A549 (cell line): ENCODE measurements around the gene ARSK. TPM values are rescaled to one million over a fixed set of nuclear protein-coding genes. Genes with fewer than 3 reads are reported as not detected.

Experiments used
- ATAC-seq, 2 experiments: fragments of 200-7000 bp in 1 of 2; fragments of >200 bp in 1 of 2; cut with Nextera tagmentation in 1 of 2; cut with Tn5 transposase in 1 of 2; 3 replicates each; pipeline versions ENCODE4 v1.8.0 to v1.9.1; 2018 to 2020; ENCODE audit warnings: mild to moderate bottlenecking in 1 of 2, moderate library complexity in 1 of 2
- CTCF ChIA-PET: fragments of 300-600 bp; sonication (Branson Sonifier 250); formaldehyde crosslinking; extraction: SDS; loops from one replicate; lab custom pipeline; 2021; ENCODE audit warnings: antibody characterized with exemption, inconsistent platforms; lab: Yijun Ruan, JAX
- POLR2A ChIA-PET: fragments of 350-600 bp; formaldehyde crosslinking; extraction: SDS; loops from one replicate; lab custom pipeline; 2021; ENCODE audit warnings: antibody characterized with exemption, inconsistent platforms; lab: Yijun Ruan, JAX
- DNase-seq, 2 experiments: peaks; one replicate each; pipeline versions ENCODE4 v3.0.0 to v3.0.0-alpha.2; 2011 to 2016; ENCODE audit warnings: low read depth in 1 of 2, low spot score in 1 of 2
- FAIRE-seq: peaks from 2 replicates; lab custom pipeline; 2011; peaks lifted over from hg19 to GRCh38; lab: Jason Lieb, UNC
- H3K27ac ChIP-seq, 2 experiments: fragments of >200 bp; sonication (Bioruptor Twin); formaldehyde crosslinking; 3 replicates each; pipeline ENCODE4 v1.5.1; 2016 to 2017
- H3K4me1 ChIP-seq: fragments of >200 bp; sonication (Bioruptor Twin); formaldehyde crosslinking; 3 replicates; pipeline ENCODE4 v1.6.1; 2016
- H3K4me2 ChIP-seq: fragments of >200 bp; sonication (Bioruptor Twin); formaldehyde crosslinking; 3 replicates; pipeline ENCODE4 v1.6.1; 2016
- H3K4me3 ChIP-seq: fragments of >200 bp; sonication (Bioruptor Twin); formaldehyde crosslinking; 3 replicates; pipeline ENCODE4 v1.5.1; 2016
- H3K9me3 ChIP-seq: fragments of >200 bp; sonication (Bioruptor Twin); formaldehyde crosslinking; 3 replicates; pipeline ENCODE4 v1.6.1; 2016
- ATOH8 ChIP-seq: fragments of 250-450 bp; sonication (Bioruptor Pico); IDR thresholded peaks from 2 replicates; pipeline ENCODE4 v1.5.0; 2020; ENCODE audit warnings: low read depth, mild to moderate bottlenecking, moderate library complexity
- BCL3 ChIP-seq: fragments of >200 bp; sonication (Bioruptor Twin); formaldehyde crosslinking; IDR thresholded peaks from 3 replicates; pipeline ENCODE4 v1.6.1; 2016
- CBX8 ChIP-seq: fragments of 200-600 bp; sonication (generic); IDR thresholded peaks from 2 replicates; pipeline ENCODE4 v1.6.1; 2016
- CHD2 ChIP-seq: fragments of 150-350 bp; IDR thresholded peaks from 2 replicates; pipeline ENCODE4 v1.6.1; 2014; ENCODE audit warnings: low read length; ENCODE audit not compliant: partially characterized antibody
- CHD4 ChIP-seq: fragments of 200-600 bp; sonication (generic); IDR thresholded peaks from 2 replicates; pipeline ENCODE4 v1.6.1; 2016; ENCODE audit warnings: antibody characterized with exemption, mild to moderate bottlenecking, borderline replicate concordance
- EP300 ChIP-seq, 2 experiments: fragments of >200 bp; sonication (Bioruptor Twin); formaldehyde crosslinking; IDR thresholded peaks; 2 replicates in 1 of 2; 3 replicates in 1 of 2; pipeline ENCODE4 v1.6.1; 2016 to 2017
- GATA3 ChIP-seq: IDR thresholded peaks from 2 replicates; pipeline ENCODE4 v1.6.1; 2012; ENCODE audit warnings: borderline replicate concordance
- HDAC2 ChIP-seq: fragments of 200-600 bp; sonication (generic); IDR thresholded peaks from 2 replicates; pipeline ENCODE4 v1.6.1; 2016
- HES2 ChIP-seq: fragments of >200 bp; sonication (Bioruptor Twin); formaldehyde crosslinking; IDR thresholded peaks from 2 replicates; pipeline ENCODE4 v1.6.1; 2016
- HMGXB4 ChIP-seq: fragments of 250-450 bp; sonication (Bioruptor Pico); IDR thresholded peaks from 2 replicates; pipeline ENCODE4 v1.5.0; 2021; ENCODE audit warnings: mild to moderate bottlenecking, moderate library complexity, borderline replicate concordance
- JUNB ChIP-seq: fragments of >200 bp; sonication (Bioruptor Twin); formaldehyde crosslinking; IDR thresholded peaks from 2 replicates; pipeline ENCODE4 v1.6.1; 2016
- KDM5A ChIP-seq: fragments of 200-600 bp; sonication (generic); IDR thresholded peaks from 2 replicates; pipeline ENCODE4 v1.6.1; 2016; ENCODE audit warnings: antibody characterized with exemption, mild to moderate bottlenecking
- MAFK ChIP-seq: fragments of 450-650 bp; IDR thresholded peaks from 2 replicates; pipeline ENCODE4 v1.6.1; 2014; ENCODE audit not compliant: partially characterized antibody
- MAX ChIP-seq: IDR thresholded peaks from 2 replicates; pipeline ENCODE4 v1.6.1; 2012
- MAZ ChIP-seq: fragments of 150-350 bp; IDR thresholded peaks from 2 replicates; pipeline ENCODE4 v1.6.1; 2014; ENCODE audit warnings: antibody characterized with exemption, low read depth, low read length, borderline replicate concordance
- NFE2L2 ChIP-seq: fragments of 150-350 bp; conservative IDR thresholded peaks from 2 replicates; pipeline ENCODE4 v1.6.1; 2014; ENCODE audit warnings: low read length
- NPAS2 ChIP-seq: fragments of 250-450 bp; sonication (Bioruptor Pico); IDR thresholded peaks from 2 replicates; pipeline ENCODE4 v1.8.0; 2022; ENCODE audit warnings: mild to moderate bottlenecking, moderate library complexity, borderline replicate concordance
- PBX3 ChIP-seq: IDR thresholded peaks from 2 replicates; pipeline ENCODE4 v1.6.1; 2012
- RCOR1 ChIP-seq: fragments of 150-350 bp; IDR thresholded peaks from 2 replicates; pipeline ENCODE4 v1.6.1; 2014; ENCODE audit warnings: antibody characterized with exemption, low read length, low read depth
- REST ChIP-seq: fragments of 200-600 bp; sonication (generic); IDR thresholded peaks from 2 replicates; pipeline ENCODE4 v1.6.1; 2016; ENCODE audit warnings: antibody characterized with exemption, mild to moderate bottlenecking, moderate library complexity
- RNF2 ChIP-seq: fragments of 200-600 bp; sonication (generic); IDR thresholded peaks from 2 replicates; pipeline ENCODE4 v1.6.1; 2016; ENCODE audit warnings: low read depth, mild to moderate bottlenecking, antibody characterized with exemption, moderate library complexity, borderline replicate concordance
- SMC3 ChIP-seq: fragments of >200 bp; sonication (Bioruptor Twin); formaldehyde crosslinking; IDR thresholded peaks from 3 replicates; pipeline ENCODE4 v1.6.1; 2018; ENCODE audit warnings: inconsistent platforms
- TFCP2L1 ChIP-seq: fragments of 250-450 bp; sonication (Bioruptor Pico); IDR thresholded peaks from 2 replicates; pipeline ENCODE4 v1.5.0; 2021; ENCODE audit warnings: mild to moderate bottlenecking
- ZFP36 ChIP-seq: fragments of 450-650 bp; IDR thresholded peaks from 2 replicates; pipeline ENCODE4 v1.6.1; 2014; ENCODE audit warnings: borderline replicate concordance; ENCODE audit not compliant: partially characterized antibody
- WGBS: methylation state at CpG from one replicate; pipeline ENCODE4 v1.1.6; 2017; ENCODE audit errors: missing lambda C conversion rate; 5-methylcytosine and 5-hydroxymethylcytosine counted together
- polyA plus RNA-seq, 4 experiments: library from polyadenylated mRNA; depleted of rRNA in 3 of 4; stranded (reverse); fragments of >200 nt; fragmentation: RNase III in 1 of 4; extraction: RNeasy Plus Mini Kit Qiagen cat#74134 plus additional on column Dnase treatment in 1 of 4; gene quantifications; 2 replicates in 3 of 4; 3 replicates in 1 of 4; pipeline ENCODE4 v1.2.3, GENCODE V29; 2011 to 2017

The ARSK gene
- polyA plus RNA-seq, 2 of the 4 experiments (the other 2 are of a cell fraction): 7.0 to 14.0 TPM

GRCh38 chr5:95563367-95563766 is 8.5 kb downstream of the ARSK start:
- FAIRE-seq (no peak), ATAC-seq (no peak), DNase-seq (no peak)
- 77% methylated on average over 5 of the region's 5 CpGs for WGBS
- H3K4me1 ChIP-seq: no peaks in the 10 kb centered on the region
- CTCF ChIA-PET: interaction anchor here (0.7 kb wide), 1 partner anchor 26 kb away, joined by 3 read pairs; no protein-coding TSS in a partner anchor
- no peak for TF ChIP-seq MAZ
- TF ChIP-seq SMC3: no peak
- no peak for TF ChIP-seq HDAC2
- TF ChIP-seq TFCP2L1 (CRISPR knock-in tag): no peak
- POLR2A ChIA-PET: no interaction called here
- H3K4me2 ChIP-seq: no peak overlapping the region
- H3K4me3 ChIP-seq: no peak overlapping the region
- H3K9me3 ChIP-seq: no peaks in the 10 kb centered on the region
- H3K27ac ChIP-seq: no peak overlapping the region

GRCh38 chr5:95564450-95564849 is 9.5 kb downstream of the ARSK start:
- TF ChIP-seq MAZ: no peak
- TF ChIP-seq MAX: no peak
- no peak for TF ChIP-seq ZFP36
- TF ChIP-seq HDAC2: no peak
- DNase-seq (no peak), ATAC-seq (no peak), FAIRE-seq (no peak)
- CTCF ChIA-PET: interaction anchor here (0.6 kb wide), 1 partner anchor 10 kb away, joined by 4 read pairs; no protein-coding TSS in a partner anchor
- no peaks in the 10 kb centered on the region for H3K9me3 ChIP-seq
- 74% methylated on average over 4 of the region's 4 CpGs for WGBS
- no peak overlapping the region for H3K4me2 ChIP-seq
- POLR2A ChIA-PET: interaction anchor here (1.7 kb wide), 1 partner anchor 10 kb away, joined by 7 read pairs; the partner anchor contains the start of genes ARSK and SKIC3
- H3K4me3 ChIP-seq: no peak overlapping the region
- no peak overlapping the region for H3K27ac ChIP-seq
- H3K4me1 ChIP-seq: no peaks in the 10 kb centered on the region

GRCh38 chr5:95565280-95565920 is 10.5 kb downstream of the ARSK start:
- no peak for DNase-seq
- Histone ChIP-seq H3K4me2 (no peak overlapping the region), H3K4me1 (no peaks in the 10 kb centered on the region), H3K27ac (no peak overlapping the region), H3K9me3 (no peaks in the 10 kb centered on the region), H3K4me3 (no peak overlapping the region)
- no peak for FAIRE-seq
- ATAC-seq: no peak
- ChIA-PET CTCF (no interaction called here), POLR2A (interaction anchor here (1.7 kb wide), 1 partner anchor 10 kb away, joined by 7 read pairs; the partner anchor contains the start of genes ARSK and SKIC3)
- no peak for TF ChIP-seq HMGXB4 (CRISPR knock-in tag)
- no peak for TF ChIP-seq ATOH8
- TF ChIP-seq BCL3: no peak
- TF ChIP-seq KDM5A: no peak
- TF ChIP-seq EP300 (IDR thresholded peaks at IDR 0.05): no peak
- no peak for TF ChIP-seq RCOR1
- no peak for TF ChIP-seq SMC3
- TF ChIP-seq RNF2: no peak
- no peak for TF ChIP-seq TFCP2L1 (CRISPR knock-in tag)
- TF ChIP-seq CHD2: no peak
- no peak for TF ChIP-seq GATA3
- TF ChIP-seq MAFK: no peak
- no peak for TF ChIP-seq NFE2L2
- TF ChIP-seq HES2: no peak
- no peak for TF ChIP-seq CBX8
- no peak for TF ChIP-seq NPAS2 (CRISPR knock-in tag)
- no peak for TF ChIP-seq CHD4
- TF ChIP-seq REST: no peak
- no peak for TF ChIP-seq PBX3
- TF ChIP-seq JUNB: no peak
- 77% methylated on average over 4 of the region's 4 CpGs for WGBS
